Measurements from ENCODE around the gene CREB3L1.
A peak's percentile ranks its signal among the peaks of the same experiment; 100 is the strongest.

CREB3L1 gene

DNA sequence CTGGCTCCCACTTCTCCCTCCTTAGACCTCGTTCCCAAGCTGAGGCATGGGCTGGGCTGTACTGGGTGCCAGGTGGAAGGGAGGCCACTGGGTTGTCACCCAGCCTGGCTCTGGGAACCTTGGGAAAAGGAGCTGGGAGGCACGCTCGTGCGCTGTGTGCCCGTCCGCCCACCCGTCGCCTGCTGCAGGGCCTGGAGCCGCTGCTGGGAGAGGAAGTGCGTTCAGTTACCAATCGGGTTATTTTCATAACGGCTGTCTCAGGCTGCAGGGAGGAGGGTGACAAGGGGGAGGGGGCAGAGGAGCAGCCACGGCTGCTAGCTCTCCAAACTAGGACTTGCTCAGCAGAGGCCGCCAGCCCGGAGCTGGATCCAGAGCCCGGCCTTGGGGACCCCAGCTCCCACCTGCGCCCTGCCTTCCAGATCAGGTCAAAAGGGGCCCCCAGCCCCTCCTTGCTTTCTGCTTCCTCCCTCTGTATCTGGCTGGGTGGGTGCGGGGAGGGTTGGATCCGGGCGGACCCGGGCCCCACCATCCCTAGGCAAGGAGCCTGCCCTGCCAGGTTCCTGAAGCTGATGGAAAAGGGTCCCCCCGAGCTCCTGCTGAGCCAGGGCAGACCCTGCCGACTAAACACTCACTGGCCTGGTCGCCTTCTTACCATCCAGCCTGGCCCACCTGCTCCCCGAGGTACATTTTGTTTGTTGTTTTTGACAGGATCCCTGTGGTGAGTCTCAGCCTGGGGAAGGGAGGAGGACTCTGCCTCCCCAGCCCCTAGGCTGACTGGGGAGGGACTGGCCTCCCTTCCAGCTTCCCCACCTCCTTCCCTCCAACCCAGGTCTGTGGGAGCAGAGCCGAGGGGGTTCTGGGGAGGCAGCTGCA lies 84.1 kb downstream of the CREB3L1 start:
- peak overlapping the region; percentile 91 to 94 for H3K27ac ChIP-seq (ENCODE audit: insufficient read depth in 1 of 2, low read depth in 1 of 2, low read length in 2 of 2, poor library complexity in 1 of 2, severe bottlenecking in 2 of 2)
- no peaks in the 10 kb centered on the region for H3K27me3 ChIP-seq (replicated peaks in 2 of 5; ENCODE audit: control insufficient read depth in 4 of 5, insufficient read depth in 5 of 5, low read length in 4 of 5)
- POLR2A ChIA-PET: interaction anchor here (0.5 to 1.7 kb wide), 7 partner anchors 12 to 1609 kb away, joined by 3 to 7 read pairs (median 3); partner anchors contain the start of gene DGKZ
- H3K4me1 ChIP-seq (ENCODE audit: control extremely low read depth in 1 of 4, control insufficient read depth in 4 of 4, insufficient read depth in 4 of 4, low read length in 3 of 4): peaks cover 2 to 66% (median 61%) of the 10 kb centered on the region in 4 experiments
- no peaks in the 10 kb centered on the region for H3K9me3 ChIP-seq (ENCODE audit: control extremely low read depth in 1 of 5, control insufficient read depth in 4 of 5, insufficient read depth in 2 of 5, low read depth in 1 of 5, low read length in 4 of 5)
- 0% methylated on average over 18 of the region's 26 CpGs for WGBS (ENCODE audit: insufficient coverage)
- CTCF ChIA-PET: interaction anchor here (1.2 to 42.2 kb wide), 10 partner anchors 0 to 167 kb away, joined by 3 to 1037 read pairs (median 5); partner anchors contain the start of genes DGKZ and MDK
- peaks cover 0 to 41% (median 19%) of the 10 kb centered on the region in 4 experiments for H3K36me3 ChIP-seq (ENCODE audit: control insufficient read depth in 4 of 4, insufficient read depth in 4 of 4, low read length in 3 of 4)
- peak overlapping the region; percentile 44 to 83 (median 65) for H3K4me3 ChIP-seq (ENCODE audit: control insufficient read depth in 1 of 7, extremely low read depth in 1 of 7, insufficient read depth in 4 of 7, low read depth in 2 of 7, low read length in 6 of 7)
- DNase-seq: peak; percentile 77 to 91 (median 88)

DNA sequence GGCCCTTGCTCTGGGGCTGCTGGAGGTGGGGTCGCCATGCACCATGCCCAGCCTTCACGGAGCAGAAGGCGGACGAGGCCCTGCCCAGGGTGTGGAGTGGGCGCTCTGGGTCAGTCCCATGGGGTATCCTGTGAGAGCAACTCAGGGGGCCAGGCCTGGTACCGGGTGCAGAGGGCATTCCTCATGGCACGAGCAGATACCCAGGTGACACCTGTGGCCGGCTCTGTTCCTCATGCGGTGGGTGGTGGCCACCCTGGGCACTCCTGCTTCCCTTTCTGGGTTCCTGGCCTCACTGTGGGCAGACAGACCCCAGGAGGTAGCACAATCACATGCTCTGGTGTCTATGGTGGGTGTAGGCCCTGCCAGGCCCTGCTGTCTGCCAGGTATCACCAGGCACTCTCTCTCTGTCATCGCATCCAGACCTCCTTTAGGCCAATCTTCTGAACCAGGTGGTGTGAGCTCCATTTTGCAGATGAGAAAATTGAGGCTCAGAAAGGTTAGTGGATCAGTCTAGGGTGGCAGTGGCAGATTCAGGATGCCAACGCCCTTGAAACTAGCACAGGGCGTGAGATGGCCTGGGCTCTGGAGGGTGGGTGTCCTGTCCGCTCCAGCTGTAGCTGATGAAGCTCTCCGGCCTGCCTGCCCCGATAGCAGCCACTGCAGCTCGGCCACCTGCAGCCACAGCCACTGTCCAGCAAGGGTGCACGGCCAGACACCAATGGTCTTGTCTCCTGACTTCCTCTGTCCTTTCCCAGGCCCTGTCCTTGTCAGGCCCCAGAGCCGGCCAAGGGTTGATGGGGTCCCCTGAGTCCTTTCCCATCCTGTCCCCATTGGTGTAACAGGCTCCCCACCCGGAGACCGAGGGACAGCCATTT lies 84.9 kb downstream of the CREB3L1 start:
- Histone ChIP-seq H3K4me1 (ENCODE audit: control extremely low read depth in 1 of 4, control insufficient read depth in 4 of 4, insufficient read depth in 4 of 4, low read length in 3 of 4) (peaks cover 2 to 66% (median 59%) of the 10 kb centered on the region in 4 experiments), H3K36me3 (ENCODE audit: control insufficient read depth in 4 of 4, insufficient read depth in 4 of 4, low read length in 3 of 4) (peaks cover 0 to 44% (median 21%) of the 10 kb centered on the region in 4 experiments), H3K27ac (ENCODE audit: insufficient read depth in 1 of 2, low read depth in 1 of 2, low read length in 2 of 2, poor library complexity in 1 of 2, severe bottlenecking in 2 of 2) (peak overlapping the region; percentile 91 to 94), H3K9me3 (ENCODE audit: control extremely low read depth in 1 of 5, control insufficient read depth in 4 of 5, insufficient read depth in 2 of 5, low read depth in 1 of 5, low read length in 4 of 5) (no peaks in the 10 kb centered on the region), H3K27me3 (replicated peaks in 2 of 5; ENCODE audit: control insufficient read depth in 4 of 5, insufficient read depth in 5 of 5, low read length in 4 of 5) (no peaks in the 10 kb centered on the region), H3K4me3 (ENCODE audit: control insufficient read depth in 1 of 7, extremely low read depth in 1 of 7, insufficient read depth in 4 of 7, low read depth in 2 of 7, low read length in 6 of 7) (peak overlapping the region; percentile 44 to 83 (median 65))
- WGBS (ENCODE audit: insufficient coverage): 47% methylated on average over 20 of the region's 20 CpGs
- POLR2A ChIA-PET: interaction anchor here (0.6 to 1.7 kb wide), 3 partner anchors 16 to 1608 kb away, joined by 3 to 7 read pairs (median 3); partner anchors contain the start of gene DGKZ
- peak in 1 of 3 donors; percentile 58 for DNase-seq
- CTCF ChIA-PET: interaction anchor here (1.2 to 42.2 kb wide), 9 partner anchors 1 to 180 kb away, joined by 3 to 1037 read pairs (median 4); partner anchors contain the start of genes DGKZ and MDK

DNA sequence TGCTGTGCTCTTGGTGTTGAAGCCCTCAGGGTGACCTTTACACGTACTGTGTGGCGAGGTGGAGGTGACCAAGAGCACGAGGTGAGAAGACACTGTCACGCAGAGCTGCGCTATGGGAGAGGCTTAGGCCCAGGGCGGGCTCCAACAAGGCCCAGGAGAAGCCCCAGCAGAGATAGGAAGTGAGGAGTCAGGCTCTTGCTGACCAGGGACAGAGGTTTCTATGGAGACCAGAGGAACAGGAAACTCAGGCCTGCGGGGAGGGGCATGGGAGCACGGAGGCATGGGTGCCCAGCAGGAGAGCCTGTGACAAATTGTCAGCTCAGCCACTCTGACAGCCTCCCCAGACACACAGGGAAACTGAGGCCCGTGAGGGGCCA lies 85.6 kb downstream of the CREB3L1 start:
- Histone ChIP-seq H3K4me3 (ENCODE audit: control insufficient read depth in 1 of 7, extremely low read depth in 1 of 7, insufficient read depth in 4 of 7, low read depth in 2 of 7, low read length in 6 of 7) (peak overlapping the region in 5 of 7 experiments; percentile 3 to 83 (median 73)), H3K9me3 (ENCODE audit: control extremely low read depth in 1 of 5, control insufficient read depth in 4 of 5, insufficient read depth in 2 of 5, low read depth in 1 of 5, low read length in 4 of 5) (no peaks in the 10 kb centered on the region), H3K27me3 (replicated peaks in 2 of 5; ENCODE audit: control insufficient read depth in 4 of 5, insufficient read depth in 5 of 5, low read length in 4 of 5) (no peaks in the 10 kb centered on the region), H3K36me3 (ENCODE audit: control insufficient read depth in 4 of 4, insufficient read depth in 4 of 4, low read length in 3 of 4) (peaks cover 2 to 49% (median 23%) of the 10 kb centered on the region in 4 experiments), H3K4me1 (ENCODE audit: control extremely low read depth in 1 of 4, control insufficient read depth in 4 of 4, insufficient read depth in 4 of 4, low read length in 3 of 4) (peaks cover 2 to 61% (median 53%) of the 10 kb centered on the region in 4 experiments), H3K27ac (ENCODE audit: insufficient read depth in 1 of 2, low read depth in 1 of 2, low read length in 2 of 2, poor library complexity in 1 of 2, severe bottlenecking in 2 of 2) (peak overlapping the region; percentile 56 to 94)
- WGBS (ENCODE audit: insufficient coverage): 63% methylated on average over 9 of the region's 9 CpGs
- ChIA-PET POLR2A (no interaction called here), CTCF (interaction anchor here (1.2 to 42.2 kb wide), 6 partner anchors 1 to 179 kb away, joined by 3 to 1037 read pairs (median 5); partner anchors contain the start of genes DGKZ and MDK)
- no peak for DNase-seq

DNA sequence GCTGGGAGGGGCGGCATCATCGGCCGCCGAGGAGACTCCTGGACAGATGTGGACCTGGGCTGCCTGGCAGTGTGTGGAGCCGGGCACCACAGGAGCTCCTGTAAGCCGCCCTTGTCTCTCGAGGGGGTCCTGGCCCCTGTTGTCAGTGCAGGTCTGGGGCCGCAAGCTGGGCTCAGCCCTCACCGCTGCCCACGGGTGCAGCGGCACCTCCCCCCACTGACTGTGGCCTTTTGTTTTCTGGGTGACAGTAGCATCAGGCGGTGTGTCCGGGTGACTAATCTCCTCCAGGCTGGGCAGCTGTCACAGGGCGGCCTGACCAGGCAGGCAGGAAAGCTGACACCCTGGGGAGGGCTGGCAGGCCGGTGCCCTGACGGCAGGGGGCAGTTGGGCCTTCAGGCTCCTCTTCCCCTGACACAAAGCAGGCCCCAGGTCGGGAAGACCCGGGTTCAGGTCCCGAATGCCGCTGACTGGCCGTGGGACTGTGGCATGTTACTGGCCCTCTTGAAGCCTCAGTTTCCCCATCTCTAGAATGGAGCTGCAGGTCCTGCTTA lies 86.1 kb downstream of the CREB3L1 start:
- Histone ChIP-seq H3K4me3 (ENCODE audit: control insufficient read depth in 1 of 7, extremely low read depth in 1 of 7, insufficient read depth in 4 of 7, low read depth in 2 of 7, low read length in 6 of 7) (peak overlapping the region in 2 of 7 experiments; percentile 82 to 83), H3K27ac (ENCODE audit: insufficient read depth in 1 of 2, low read depth in 1 of 2, low read length in 2 of 2, poor library complexity in 1 of 2, severe bottlenecking in 2 of 2) (peak overlapping the region; percentile 56 to 94), H3K9me3 (ENCODE audit: control extremely low read depth in 1 of 5, control insufficient read depth in 4 of 5, insufficient read depth in 2 of 5, low read depth in 1 of 5, low read length in 4 of 5) (no peaks in the 10 kb centered on the region), H3K4me1 (ENCODE audit: control extremely low read depth in 1 of 4, control insufficient read depth in 4 of 4, insufficient read depth in 4 of 4, low read length in 3 of 4) (peaks cover 2 to 61% (median 53%) of the 10 kb centered on the region in 4 experiments), H3K36me3 (ENCODE audit: control insufficient read depth in 4 of 4, insufficient read depth in 4 of 4, low read length in 3 of 4) (peaks cover 3 to 54% (median 26%) of the 10 kb centered on the region in 4 experiments), H3K27me3 (replicated peaks in 2 of 5; ENCODE audit: control insufficient read depth in 4 of 5, insufficient read depth in 5 of 5, low read length in 4 of 5) (no peaks in the 10 kb centered on the region)
- WGBS (ENCODE audit: insufficient coverage): 90% methylated on average over 16 of the region's 21 CpGs
- no peak for DNase-seq
- CTCF ChIA-PET: interaction anchor here (1.2 to 42.2 kb wide), 6 partner anchors 2 to 179 kb away, joined by 3 to 1037 read pairs (median 5); partner anchors contain the start of genes DGKZ and MDK
- POLR2A ChIA-PET: no interaction called here

DNA sequence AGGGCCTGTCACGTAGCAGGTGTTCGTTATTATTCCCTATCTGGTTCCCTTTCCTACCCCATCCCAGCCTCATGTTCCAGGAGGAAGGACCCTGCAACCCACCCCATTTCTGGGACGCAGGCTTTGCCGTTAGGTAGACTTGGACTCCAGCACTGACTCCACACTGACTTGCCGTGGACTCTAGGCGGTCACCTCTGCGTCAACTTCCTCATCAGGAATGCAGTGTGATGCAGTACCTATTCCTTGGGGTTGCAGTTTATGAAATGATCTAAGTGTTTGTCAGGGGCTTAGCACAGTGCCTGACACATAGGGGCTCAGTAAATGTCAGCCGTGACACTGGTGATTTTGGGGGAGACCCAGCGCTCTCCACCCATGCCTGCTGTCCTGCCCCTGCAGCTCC lies 86.6 kb downstream of the CREB3L1 start:
- no peaks in the 10 kb centered on the region for H3K9me3 ChIP-seq (ENCODE audit: control extremely low read depth in 1 of 5, control insufficient read depth in 4 of 5, insufficient read depth in 2 of 5, low read depth in 1 of 5, low read length in 4 of 5)
- no peaks in the 10 kb centered on the region for H3K27me3 ChIP-seq (replicated peaks in 2 of 5; ENCODE audit: control insufficient read depth in 4 of 5, insufficient read depth in 5 of 5, low read length in 4 of 5)
- H3K4me3 ChIP-seq (ENCODE audit: control insufficient read depth in 1 of 7, extremely low read depth in 1 of 7, insufficient read depth in 4 of 7, low read depth in 2 of 7, low read length in 6 of 7): no peak overlapping the region
- ChIA-PET POLR2A (interaction anchor here (1.1 kb wide), 1 partner anchor 10 kb away, joined by 4 read pairs; no protein-coding TSS in a partner anchor), CTCF (interaction anchor here (1.7 to 42.2 kb wide), 4 partner anchors 2 to 124 kb away, joined by 3 to 1037 read pairs (median 522); partner anchors contain the start of genes DGKZ and MDK)
- 86% methylated on average over 7 of the region's 9 CpGs for WGBS (ENCODE audit: insufficient coverage)
- H3K4me1 ChIP-seq (ENCODE audit: control extremely low read depth in 1 of 4, control insufficient read depth in 4 of 4, insufficient read depth in 4 of 4, low read length in 3 of 4): peaks cover 2 to 61% (median 53%) of the 10 kb centered on the region in 4 experiments
- no peak for DNase-seq
- peak overlapping the region in 1 of 2 experiments; percentile 94 for H3K27ac ChIP-seq (ENCODE audit: insufficient read depth in 1 of 2, low read depth in 1 of 2, low read length in 2 of 2, poor library complexity in 1 of 2, severe bottlenecking in 2 of 2)
- peaks cover 3 to 57% (median 31%) of the 10 kb centered on the region in 4 experiments for H3K36me3 ChIP-seq (ENCODE audit: control insufficient read depth in 4 of 4, insufficient read depth in 4 of 4, low read length in 3 of 4)

DNA sequence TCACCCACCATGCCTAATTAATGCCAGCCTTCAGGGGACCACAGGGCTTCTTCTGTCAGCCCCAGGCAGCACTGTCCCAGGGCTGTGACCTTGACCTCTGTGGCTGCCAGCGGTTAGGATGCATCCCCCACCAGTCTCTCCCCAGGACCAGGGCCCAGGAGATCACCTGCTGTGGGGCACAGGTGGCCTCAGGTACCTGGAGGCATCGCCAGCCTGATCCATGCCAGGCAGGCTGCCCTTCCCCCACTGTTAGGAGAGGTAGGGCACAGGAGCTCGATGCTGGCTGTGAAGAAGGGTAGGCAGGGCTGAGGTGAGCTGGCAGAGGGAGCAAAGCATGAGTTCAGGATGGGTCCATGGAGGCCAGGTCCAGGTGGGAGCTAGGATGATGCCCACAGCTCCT lies 87.3 kb downstream of the CREB3L1 start:
- peaks cover 2 to 61% (median 53%) of the 10 kb centered on the region in 4 experiments for H3K4me1 ChIP-seq (ENCODE audit: control extremely low read depth in 1 of 4, control insufficient read depth in 4 of 4, insufficient read depth in 4 of 4, low read length in 3 of 4)
- no peak overlapping the region for H3K4me3 ChIP-seq (ENCODE audit: control insufficient read depth in 1 of 7, extremely low read depth in 1 of 7, insufficient read depth in 4 of 7, low read depth in 2 of 7, low read length in 6 of 7)

More for the DNA sequence above, 87.3 kb downstream of the CREB3L1 start:
- WGBS (ENCODE audit: insufficient coverage): 100% methylated on average over 1 of the region's 3 CpGs
- ChIA-PET CTCF (interaction anchor here (1.0 to 42.2 kb wide), 9 partner anchors 3 to 126 kb away, joined by 3 to 1037 read pairs (median 6); partner anchors contain the start of genes DGKZ and MDK), POLR2A (interaction anchor here (1.1 kb wide), 1 partner anchor 11 kb away, joined by 4 read pairs; no protein-coding TSS in a partner anchor)
- Histone ChIP-seq H3K27me3 (replicated peaks in 2 of 5; ENCODE audit: control insufficient read depth in 4 of 5, insufficient read depth in 5 of 5, low read length in 4 of 5) (no peaks in the 10 kb centered on the region), H3K36me3 (ENCODE audit: control insufficient read depth in 4 of 4, insufficient read depth in 4 of 4, low read length in 3 of 4) (peaks cover 3 to 65% (median 38%) of the 10 kb centered on the region in 4 experiments), H3K27ac (ENCODE audit: insufficient read depth in 1 of 2, low read depth in 1 of 2, low read length in 2 of 2, poor library complexity in 1 of 2, severe bottlenecking in 2 of 2) (peak overlapping the region in 1 of 2 experiments; percentile 29), H3K9me3 (ENCODE audit: control extremely low read depth in 1 of 5, control insufficient read depth in 4 of 5, insufficient read depth in 2 of 5, low read depth in 1 of 5, low read length in 4 of 5) (no peaks in the 10 kb centered on the region)
- no peak for DNase-seq

All from common myeloid progenitor, CD34-positive (primary cell).